SIG-M5 (cell line): Measurements from ENCODE around the gene PLCXD3.

Experiments used
- DNase-seq: peaks from one replicate; lab custom pipeline; 2025; lab: John Stamatoyannopoulos, UW

The PLCXD3 gene, protein sequence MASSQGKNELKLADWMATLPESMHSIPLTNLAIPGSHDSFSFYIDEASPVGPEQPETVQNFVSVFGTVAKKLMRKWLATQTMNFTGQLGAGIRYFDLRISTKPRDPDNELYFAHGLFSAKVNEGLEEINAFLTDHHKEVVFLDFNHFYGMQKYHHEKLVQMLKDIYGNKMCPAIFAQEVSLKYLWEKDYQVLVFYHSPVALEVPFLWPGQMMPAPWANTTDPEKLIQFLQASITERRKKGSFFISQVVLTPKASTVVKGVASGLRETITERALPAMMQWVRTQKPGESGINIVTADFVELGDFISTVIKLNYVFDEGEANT

DNA sequence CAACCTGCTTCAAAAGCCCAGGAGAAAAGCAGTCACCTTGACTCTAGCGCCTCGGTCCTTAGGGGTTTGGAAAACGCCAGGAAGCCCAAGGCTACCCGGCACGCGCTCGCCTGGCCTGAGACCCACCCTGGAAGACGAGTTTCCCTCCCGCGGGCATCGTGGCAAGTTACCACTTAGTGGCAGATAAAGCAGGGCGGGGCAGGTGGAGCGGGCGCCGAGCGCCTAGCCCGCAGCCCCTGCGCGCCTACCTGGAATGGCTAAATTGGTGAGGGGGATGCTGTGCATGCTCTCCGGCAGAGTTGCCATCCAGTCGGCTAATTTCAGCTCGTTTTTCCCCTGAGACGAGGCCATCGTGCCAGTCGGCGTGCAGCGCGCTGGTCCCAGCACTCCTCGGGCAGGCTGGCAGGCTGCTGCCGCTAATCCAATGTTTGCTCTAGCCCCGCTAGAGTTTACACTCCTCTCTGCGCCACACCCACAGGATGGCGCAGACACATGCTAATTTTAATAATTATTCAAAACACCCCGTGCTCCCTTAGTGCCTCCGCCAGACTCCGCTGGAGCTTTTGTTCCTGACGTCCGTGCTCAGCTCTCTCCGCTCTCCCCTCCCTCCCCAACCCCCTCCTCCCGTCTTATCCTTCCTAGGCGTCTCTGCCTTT lies at the start of gene PLCXD3:
Gene PLCXD3 (minus strand): TSS at position 426 of the 656 bp plus-strand sequence. CDS start 75 bp downstream, at position 351.
- DNase-seq: no peak

DNA sequence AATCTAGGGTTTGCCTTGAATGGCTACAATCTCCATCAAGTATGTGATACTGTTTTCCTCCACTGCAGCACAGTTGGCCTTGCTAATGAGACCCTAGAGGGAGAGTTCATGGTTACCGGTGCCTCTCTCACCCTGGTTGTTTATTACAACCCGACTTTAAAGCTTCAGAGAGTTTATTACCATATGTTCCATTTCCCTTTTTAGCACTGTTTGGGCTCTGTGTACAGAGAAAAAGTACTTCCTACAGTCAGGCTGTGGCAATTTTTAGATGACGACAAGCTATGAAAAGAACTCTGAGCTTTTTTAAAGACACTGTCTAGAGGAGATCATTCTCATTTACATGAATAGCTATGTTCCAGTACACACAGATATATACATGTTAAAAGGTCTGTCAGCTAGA lies 48.8 kb upstream of the PLCXD3 start:
- DNase-seq: no peak

DNA sequence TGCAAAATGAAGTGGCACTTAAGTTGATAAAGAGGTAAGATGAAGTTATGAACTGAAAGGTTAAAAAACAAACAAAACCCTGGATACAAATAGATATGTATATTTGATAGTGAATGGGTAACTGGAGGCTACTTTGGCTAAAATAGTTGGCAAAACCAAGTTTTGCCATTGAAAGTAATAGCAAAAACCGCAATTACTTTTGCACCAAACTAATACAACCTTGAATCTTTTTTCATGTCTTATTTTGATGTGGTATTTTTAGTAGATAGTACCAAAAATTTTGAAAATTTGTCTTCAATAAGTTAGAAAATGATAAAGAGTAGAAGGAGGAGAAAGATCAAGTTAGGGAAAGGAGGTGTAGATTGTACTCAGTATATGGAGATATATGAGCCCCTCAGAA lies 47.9 kb upstream of the PLCXD3 start:
- DNase-seq: no peak

DNA sequence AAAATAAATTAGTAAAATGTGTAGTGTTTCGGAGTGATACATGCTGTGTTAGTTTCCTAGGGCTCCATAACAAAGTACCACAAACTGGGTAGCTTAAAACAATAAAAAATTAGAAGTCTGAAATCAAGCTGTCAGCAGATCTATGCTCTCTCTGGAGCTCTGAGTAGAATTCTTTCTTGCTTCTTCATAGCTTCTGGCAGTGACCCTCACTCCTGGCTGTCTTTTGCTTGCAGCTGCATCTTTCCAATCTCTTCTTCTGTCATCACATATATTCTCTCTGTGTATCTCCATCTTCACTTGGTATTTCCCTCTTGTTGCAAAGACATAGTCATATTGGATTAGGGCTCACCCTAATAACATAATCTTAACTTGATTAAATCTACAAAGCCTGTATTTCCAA lies 37.6 kb upstream of the PLCXD3 start:
- DNase-seq: no peak

DNA sequence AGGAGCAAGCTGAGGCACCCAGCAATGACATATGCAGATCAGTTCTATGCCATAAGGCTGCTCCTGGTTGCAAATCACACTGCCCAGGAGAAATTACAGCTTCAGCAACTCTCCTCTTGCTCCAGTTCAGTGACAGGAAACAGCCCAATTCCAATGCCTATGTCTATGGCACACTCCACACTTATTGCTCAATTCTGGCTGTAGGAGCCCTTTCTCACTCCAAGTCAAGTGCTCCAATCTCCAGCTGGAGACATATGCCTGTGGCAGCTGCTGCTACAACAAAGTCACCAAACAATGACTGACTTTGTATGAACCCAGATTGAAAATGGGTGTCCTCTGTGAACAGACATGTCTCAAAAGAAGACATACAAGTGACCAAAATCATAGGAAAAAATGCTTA lies 31.8 kb upstream of the PLCXD3 start:
- no peak for DNase-seq

DNA sequence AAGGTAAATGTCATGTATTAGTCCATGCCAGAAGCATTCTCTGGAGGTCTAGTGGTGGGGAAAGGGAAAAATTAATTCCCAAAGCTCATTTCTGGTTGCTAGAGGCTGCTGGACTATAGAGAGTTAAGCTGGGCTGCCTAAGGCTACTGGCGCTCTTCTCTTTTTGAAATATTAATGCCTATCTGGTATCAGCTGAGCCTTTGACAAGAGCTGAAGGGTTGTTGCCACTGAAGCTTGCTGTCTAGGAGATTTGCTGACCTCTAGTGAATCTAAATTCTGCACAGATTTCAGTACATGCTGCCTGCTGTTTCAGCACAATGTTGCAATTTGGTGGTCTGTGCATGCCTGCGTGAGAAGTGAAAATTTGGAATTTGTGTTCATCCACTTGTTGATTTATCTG lies 29.1 kb upstream of the PLCXD3 start:
- no peak for DNase-seq

DNA sequence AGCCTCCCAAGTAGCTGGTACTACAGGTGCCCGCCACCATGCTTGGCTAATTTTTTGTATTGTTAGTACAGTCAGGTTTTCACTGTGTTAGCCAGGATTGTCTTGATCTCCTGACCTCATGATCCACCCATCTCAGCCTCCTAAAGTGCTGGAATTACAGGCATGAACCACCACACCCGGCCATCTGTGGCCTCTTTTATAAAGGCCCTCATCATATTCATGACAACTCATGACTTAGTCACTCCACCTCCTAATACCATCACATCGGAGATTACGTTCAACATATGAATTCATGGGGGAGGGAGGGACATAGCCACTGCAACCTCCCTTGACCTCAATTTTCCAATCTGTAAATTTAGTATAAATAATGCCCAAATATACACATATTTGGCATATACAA lies 27.2 kb upstream of the PLCXD3 start:
- DNase-seq: no peak

DNA sequence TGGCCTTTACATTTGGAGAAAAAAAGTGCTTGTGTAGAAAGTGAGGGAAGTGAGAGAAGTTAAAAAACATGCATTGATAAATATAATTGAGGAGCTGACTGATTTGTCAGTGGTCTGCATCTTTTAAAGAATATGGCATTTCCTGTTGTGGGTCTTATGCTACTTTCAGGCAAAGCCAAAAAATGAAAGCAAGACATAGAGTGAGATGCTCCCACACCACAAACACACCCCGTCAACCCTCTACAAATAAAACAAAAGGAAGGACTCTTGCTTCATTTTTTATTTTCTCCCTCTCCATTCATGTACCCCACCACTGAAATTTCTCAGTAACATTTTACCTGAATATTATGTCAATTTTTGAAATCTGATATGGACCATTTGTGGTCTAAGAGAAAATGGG lies 22.1 kb upstream of the PLCXD3 start:
- DNase-seq: no peak

DNA sequence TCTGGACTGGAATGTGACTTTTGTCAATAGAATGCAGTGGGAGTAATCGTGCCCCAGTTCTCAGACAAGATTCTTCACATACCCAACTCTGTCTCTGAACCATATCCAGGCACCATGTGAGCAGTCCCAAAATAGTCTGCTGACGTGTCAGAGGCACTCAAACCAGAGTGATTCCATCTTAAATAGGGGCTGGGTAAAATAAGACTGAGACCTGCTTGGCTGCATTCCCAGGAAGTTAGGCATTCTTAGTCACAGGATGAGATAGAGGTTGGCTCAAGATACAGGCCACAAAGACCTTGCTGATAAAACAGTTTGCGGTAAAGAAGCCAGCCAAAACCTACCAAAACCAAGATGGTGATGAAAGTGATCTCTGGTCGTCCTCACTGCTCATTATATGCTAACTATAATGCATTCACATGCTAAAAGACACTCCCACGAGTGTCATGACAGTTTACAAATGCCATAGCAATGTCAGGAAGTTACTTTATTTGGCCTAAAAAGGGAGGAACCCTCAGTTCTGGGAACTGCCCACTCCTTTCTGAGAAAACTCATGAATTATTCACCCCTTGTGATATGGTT lies 16.9 kb upstream of the PLCXD3 start:
- DNase-seq: no peak

DNA sequence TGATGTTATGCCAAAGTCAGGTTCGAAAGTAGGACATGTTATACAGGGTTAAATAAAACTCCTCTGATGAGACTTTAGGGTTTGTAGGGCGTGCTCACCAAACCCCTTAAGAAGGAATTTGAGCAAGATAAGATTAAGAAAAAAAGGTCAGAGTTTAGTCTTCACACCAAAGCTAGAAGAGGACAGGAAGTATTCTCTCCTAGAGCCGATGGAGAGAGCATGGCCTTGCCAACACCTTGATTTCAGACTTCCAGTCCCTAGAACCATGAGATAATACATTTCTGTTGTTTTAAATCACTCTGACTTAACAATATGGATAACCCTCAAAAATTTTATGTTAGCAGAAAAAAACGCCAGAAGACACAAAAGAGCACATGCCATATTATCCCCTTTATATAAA lies 16.3 kb upstream of the PLCXD3 start:
- no peak for DNase-seq

DNA sequence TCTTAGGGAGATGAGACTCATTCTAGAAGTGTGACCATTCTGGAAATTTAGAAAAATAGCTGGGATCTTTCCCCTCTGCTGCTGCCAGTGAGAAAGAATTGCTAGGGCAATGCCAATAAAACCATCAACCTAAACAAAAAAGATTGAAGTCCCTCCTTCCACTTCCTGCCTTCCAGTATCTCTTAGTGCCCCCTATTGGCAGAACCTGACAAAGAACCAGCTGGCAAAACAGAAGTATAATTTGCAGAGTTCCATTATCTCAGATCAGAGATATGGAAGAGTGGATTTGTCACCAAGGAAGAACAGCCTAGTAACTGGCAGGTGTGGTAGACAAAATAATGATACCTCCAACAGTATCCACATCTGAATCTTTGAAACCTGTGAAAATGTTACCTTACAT lies 13.8 kb upstream of the PLCXD3 start:
- DNase-seq: no peak

DNA sequence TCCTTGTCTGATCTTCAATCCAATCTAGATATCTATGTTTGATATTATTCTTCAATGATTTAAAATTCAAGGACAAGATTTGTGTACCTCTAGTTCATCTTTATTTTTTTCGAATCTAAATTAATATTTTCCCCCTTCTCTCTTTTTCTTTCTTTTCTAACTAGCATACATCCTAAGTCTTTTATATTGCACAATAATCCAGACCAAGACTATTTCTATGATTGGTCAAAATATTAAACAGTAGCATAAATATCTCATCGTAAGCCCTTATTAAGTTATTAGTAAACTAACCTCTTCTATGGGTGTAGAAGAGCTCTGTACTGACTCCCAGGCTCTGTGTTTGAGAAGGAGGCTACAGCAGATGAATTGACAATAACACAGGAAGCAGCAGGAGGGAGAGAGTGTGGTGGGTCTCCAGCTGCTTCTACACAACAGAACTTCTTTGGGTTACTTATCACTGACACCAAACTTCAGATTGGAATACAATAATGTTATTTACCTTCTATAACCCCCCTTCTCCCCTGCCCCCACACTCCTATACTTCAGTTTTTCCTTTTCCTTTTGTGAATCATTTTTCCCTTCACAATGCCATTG lies 11.9 kb upstream of the PLCXD3 start:
- DNase-seq: no peak

DNA sequence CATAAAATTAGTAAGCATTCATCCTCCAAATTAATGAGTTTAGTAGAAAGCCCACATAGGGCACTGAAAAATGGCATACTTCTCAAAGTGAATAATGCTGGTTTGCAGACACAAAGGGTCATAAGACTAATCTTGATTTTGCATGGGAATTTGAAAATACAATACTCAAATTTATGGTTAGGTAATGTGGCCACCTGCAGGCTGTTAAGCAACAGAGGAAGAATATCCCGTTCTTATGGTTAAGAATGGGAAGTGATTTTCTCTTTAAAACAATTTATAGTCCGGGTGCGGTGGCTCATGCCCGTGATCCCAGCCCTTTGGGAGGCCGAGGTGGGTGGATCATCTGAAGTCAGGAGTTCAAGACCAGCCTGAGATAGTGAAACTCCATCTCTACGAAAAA lies 9.4 kb upstream of the PLCXD3 start:
- no peak for DNase-seq

DNA sequence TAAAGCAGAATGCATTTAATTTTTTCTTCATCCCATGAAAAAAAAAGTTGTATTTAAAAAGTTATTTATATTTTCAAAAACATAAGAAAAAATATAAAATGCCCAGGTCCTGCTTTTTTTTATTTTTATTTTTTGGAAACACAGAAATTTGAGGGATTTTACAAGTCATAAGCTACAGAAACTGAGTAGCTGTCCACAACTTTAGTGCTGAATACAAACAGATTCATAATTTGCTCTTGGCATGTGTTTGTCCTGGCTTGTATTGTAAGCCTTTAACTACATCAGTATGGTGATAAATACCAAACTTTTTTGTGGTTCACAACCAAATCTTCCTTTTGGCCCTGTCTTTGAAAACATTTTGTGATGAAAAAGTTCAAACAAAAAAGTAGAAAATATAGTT lies 7.5 kb upstream of the PLCXD3 start:
- DNase-seq: no peak

DNA sequence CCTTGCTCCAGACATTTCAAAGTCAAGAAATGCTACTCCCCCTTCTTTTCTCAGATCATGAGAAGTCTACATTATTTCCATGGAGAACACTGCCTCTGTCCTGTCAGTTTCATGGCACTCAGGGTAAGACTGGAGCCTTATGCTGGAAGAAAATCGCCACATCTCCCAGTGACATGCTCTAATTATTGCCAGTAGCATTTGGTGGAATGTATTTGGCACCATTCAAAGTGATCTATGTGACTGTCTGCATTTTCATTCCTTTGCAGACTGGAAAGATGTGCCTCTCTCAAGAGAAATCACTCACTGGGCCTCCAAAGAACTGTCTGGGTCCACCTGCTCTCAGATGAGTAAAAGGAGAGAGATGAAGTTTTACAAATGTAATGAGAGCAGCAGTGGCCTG lies 840 bp upstream of the PLCXD3 start:
- DNase-seq: no peak

DNA sequence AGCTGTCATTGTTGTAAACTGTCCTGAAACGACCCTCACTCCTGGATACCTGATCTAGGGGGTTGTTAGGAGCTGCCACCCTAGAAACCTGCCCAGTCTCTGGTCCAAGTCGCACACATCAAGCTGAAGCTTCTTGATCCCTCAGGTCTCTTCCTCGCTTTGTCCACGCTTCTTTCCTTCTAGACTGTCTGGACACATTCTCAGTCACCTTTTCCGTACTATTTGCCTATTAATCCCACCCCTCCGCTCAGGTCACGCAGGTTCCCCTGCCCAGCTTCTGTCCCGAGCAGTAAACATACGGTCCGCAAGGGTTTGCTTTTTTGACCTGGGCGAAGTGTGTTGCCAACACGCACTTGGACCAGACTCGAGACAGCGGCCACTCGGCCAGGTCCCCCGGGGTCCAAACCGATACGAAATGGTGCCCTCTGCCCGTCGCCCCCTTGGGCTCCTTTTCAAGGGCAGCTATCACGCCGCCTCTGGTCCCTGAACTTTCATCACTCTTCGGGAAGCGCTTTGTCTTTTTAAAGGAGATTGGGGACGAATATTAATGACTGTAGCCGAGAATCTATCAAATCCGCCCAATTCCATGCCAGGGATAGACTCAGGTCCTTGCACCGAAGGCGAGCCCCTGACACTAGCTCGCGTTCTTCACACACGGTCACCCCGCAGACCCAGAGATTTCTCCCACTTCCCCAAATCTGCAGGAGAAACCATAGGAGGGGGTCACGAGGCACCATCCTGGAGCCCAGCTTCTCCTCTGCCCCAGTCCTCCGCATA lies 814 bp downstream of the PLCXD3 start:
- no peak for DNase-seq

DNA sequence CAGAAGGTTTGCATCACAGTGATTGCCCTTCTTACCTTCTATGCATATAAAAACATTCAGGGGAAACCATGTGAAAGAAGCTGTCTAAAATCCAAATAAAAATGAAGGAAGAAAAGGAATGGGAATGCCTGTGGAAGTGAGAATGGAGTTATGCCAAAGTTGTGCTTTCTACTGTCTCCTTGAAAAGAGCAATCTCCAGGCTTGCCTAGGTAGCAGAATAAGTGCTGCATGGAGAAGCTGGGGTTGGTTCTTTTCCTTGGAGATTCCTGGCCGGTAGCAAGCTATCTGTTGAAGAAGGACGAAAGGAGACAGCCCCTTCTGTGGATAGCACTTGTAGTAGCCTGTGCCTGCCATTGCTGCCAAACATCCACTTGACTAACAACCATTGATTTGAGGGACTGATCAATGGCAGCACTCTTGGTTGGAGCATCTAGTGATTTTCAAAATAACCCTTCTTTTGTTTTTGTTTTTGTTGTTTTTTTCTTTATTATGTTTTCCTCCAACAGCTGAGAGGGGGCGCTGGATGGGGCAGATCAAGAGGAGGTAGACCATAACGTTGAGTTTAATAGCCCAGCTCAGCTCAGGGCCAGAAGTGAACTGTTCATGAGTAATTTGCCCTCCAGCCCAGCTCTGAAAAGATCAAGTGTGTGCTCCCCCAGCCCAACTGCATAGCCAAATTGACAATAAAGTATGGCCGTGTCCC lies 1.6 kb downstream of the PLCXD3 start:
- DNase-seq: no peak

DNA sequence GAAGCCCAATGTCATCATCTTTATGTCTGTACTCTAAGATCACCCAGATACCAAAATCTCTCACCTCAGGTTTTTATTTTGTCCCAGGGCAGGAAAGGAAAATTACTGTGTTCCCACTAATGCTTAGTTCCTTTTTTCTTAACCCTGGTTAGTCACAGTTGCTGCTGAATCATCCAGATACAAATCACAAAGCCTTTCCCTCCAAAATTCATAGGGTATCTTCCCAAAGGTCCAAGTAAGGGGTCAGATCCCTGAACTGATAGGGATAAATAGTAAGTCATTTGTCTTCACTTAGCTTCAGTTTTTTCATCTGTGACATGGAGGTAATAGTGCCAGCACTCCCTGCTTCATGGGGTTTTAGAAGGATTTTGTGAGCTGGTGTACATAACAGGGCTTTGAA lies 2.2 kb downstream of the PLCXD3 start:
- no peak for DNase-seq

DNA sequence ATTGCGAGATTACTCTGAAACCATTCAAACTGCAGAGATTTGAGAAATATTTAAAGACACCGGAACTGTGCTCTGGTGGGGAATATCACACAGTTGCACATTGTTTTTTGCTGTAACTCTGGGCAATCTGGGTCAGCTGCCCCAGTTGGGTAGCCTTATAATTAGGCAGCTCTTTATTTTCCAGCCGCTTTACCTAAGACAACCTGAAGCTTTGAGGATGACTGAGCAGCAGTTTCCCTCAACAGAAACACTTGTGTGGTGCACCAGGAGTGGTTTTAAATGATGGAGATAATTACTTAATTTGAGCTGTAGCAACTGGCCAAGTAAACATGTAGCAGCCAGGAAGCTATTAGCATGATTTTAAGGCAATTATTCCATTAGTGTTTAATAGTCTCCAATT lies 2.9 kb downstream of the PLCXD3 start:
- DNase-seq: no peak

DNA sequence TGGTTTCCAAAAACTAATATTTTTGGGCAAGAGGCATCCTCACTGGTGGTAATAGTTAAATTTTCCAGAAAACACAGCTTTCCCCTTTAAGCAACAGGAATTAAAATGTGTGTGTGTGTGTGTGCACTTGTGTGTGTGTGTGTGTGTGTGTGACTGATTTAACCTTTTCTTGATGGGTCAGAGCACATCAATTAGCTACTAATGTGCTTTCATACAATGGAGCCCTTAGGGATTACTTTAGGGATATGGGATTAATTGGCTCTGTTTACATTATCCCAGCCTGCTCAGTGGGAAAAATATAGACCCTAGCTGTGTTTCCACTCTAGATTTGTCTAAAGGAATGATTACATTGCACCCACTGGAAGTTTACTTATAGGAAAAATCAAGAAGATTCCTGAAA lies 6.5 kb downstream of the PLCXD3 start:
- DNase-seq: no peak

DNA sequence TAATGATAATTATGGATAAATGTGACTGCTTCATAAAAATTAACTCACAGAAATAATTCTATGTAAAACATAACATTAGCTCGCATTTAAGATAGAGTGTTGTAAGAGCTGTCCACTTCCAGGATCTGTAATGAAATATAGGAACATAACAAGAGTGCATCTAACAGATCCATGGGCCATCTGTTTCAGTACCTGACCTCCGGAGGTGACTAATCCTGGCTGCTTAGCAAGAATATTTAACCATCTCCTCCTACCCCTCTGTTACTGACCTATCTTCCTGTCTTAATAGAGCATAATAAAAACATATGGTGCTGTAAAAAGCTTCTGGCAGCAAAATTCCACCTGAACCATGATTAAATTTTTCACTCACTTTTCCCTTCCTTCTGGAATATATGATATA lies 7.1 kb downstream of the PLCXD3 start:
- DNase-seq: no peak
